ENCODE measurements around the gene EVI5L. TPM values are rescaled to one million over a fixed set of nuclear protein-coding genes. Genes with fewer than 3 reads are reported as not detected.

EVI5L gene
- total RNA-seq, 2 donors from 2014 or later, result 6.0 to 12.9 TPM

GRCh38 chr19:7823686-7824301 is 6.2 kb upstream of the EVI5L start:
- intact Hi-C loops (cut with DNase I), result no loop called here
- H3K4me1 ChIP-seq, result no peaks in the 10 kb centered on the region
- H3K4me3 ChIP-seq, result no peak overlapping the region
- H3K27ac ChIP-seq, result no peak overlapping the region
- 44 to 53% methylated on average over 8 to 9 of the region's 9 CpGs for WGBS, 2 donors
- no peak for ATAC-seq
- TF ChIP-seq POLR2A (IDR thresholded peaks at IDR 0.05), result no peak
- TF ChIP-seq CTCF (IDR thresholded peaks at IDR 0.05), result no peak
- H3K27me3 ChIP-seq, result peaks cover 0 to 4% of the 10 kb centered on the region in 2 donors
- no peak for DNase-seq
- H3K36me3 ChIP-seq (replicated peaks in 1 of 2; ENCODE audit: insufficient read depth in 1 of 2, low read depth in 2 of 2), result no peaks in the 10 kb centered on the region
- no peaks in the 10 kb centered on the region for H3K9me3 ChIP-seq

GRCh38 chr19:7829166-7829520 is 875 bp upstream of the EVI5L start:
- peaks cover 29% of the 10 kb centered on the region for H3K4me1 ChIP-seq
- no peak for ATAC-seq
- H3K4me3 ChIP-seq, result no peak overlapping the region
- intact Hi-C loops (cut with DNase I), result no loop called here
- peak overlapping the region in 1 of 4 donors; percentile 56 for H3K27ac ChIP-seq
- 8 to 11% methylated on average over 16 to 18 of the region's 18 CpGs for WGBS, 2 donors
- no peaks in the 10 kb centered on the region for H3K36me3 ChIP-seq (replicated peaks in 1 of 2; ENCODE audit: insufficient read depth in 1 of 2, low read depth in 2 of 2)
- H3K27me3 ChIP-seq, result no peaks in the 10 kb centered on the region
- H3K9me3 ChIP-seq, result no peaks in the 10 kb centered on the region
- DNase-seq, result no peak
- TF ChIP-seq POLR2A (IDR thresholded peaks at IDR 0.05), result no peak
- TF ChIP-seq CTCF (IDR thresholded peaks at IDR 0.05), result no peak

- intact Hi-C loops (cut with DNase I), result no loop called here
- Histone ChIP-seq H3K36me3 (replicated peaks in 1 of 2; ENCODE audit: insufficient read depth in 1 of 2, low read depth in 2 of 2) (no peaks in the 10 kb centered on the region), H3K27me3 (no peaks in the 10 kb centered on the region), H3K4me3 (peak overlapping the region; percentile 51 to 77), H3K4me1 (peaks cover 29% of the 10 kb centered on the region), H3K9me3 (no peaks in the 10 kb centered on the region), H3K27ac (peak overlapping the region in 1 of 4 donors; percentile 51)
- DNase-seq (peak in 1 of 4 donors; percentile 39), ATAC-seq (peak; percentile 5)
- 1% methylated on average over 49 of the region's 53 CpGs; no CpG with 5 or more reads in 1 of the 2 donors for WGBS, 2 donors
- TF ChIP-seq POLR2A (IDR thresholded peaks at IDR 0.05) (no peak), CTCF (IDR thresholded peaks at IDR 0.05) (no peak)
Observed at GRCh38 chr19:7830272-7830771, 304 bp downstream of the EVI5L start.

- Histone ChIP-seq H3K4me1 (peaks cover 29% of the 10 kb centered on the region), H3K27ac (peak overlapping the region in 1 of 4 donors; percentile 51), H3K36me3 (replicated peaks in 1 of 2; ENCODE audit: insufficient read depth in 1 of 2, low read depth in 2 of 2) (no peaks in the 10 kb centered on the region), H3K4me3 (peak overlapping the region in 1 of 2 donors; percentile 77), H3K27me3 (no peaks in the 10 kb centered on the region), H3K9me3 (no peaks in the 10 kb centered on the region)
- DNase-seq, result no peak
- intact Hi-C loops (cut with DNase I), result no loop called here
- no peak for ATAC-seq
- TF ChIP-seq CTCF (IDR thresholded peaks at IDR 0.05) (no peak), POLR2A (IDR thresholded peaks at IDR 0.05) (no peak)
- 31 to 32% methylated on average over 4 to 7 of the region's 7 CpGs for WGBS, 2 donors
Observed at GRCh38 chr19:7830823-7831222, 805 bp downstream of the EVI5L start.

GRCh38 chr19:7831452-7831851 is 1.4 kb downstream of the EVI5L start:
- H3K36me3 ChIP-seq (replicated peaks in 1 of 2; ENCODE audit: insufficient read depth in 1 of 2, low read depth in 2 of 2), result no peaks in the 10 kb centered on the region
- no peak overlapping the region for H3K4me3 ChIP-seq
- TF ChIP-seq CTCF (IDR thresholded peaks at IDR 0.05) (no peak), POLR2A (IDR thresholded peaks at IDR 0.05) (no peak)
- no peaks in the 10 kb centered on the region for H3K9me3 ChIP-seq
- H3K27me3 ChIP-seq, result no peaks in the 10 kb centered on the region
- intact Hi-C loops (cut with DNase I), result no loop called here
- 56 to 77% methylated on average over 10 of the region's 10 CpGs for WGBS, 2 donors
- no peak overlapping the region for H3K27ac ChIP-seq
- ATAC-seq, result no peak
- peaks cover 29% of the 10 kb centered on the region for H3K4me1 ChIP-seq
- no peak for DNase-seq
